ENCODE data around the gene RARA.

RARA gene

GRCh38 chr17:40343219-40344119 lies 34.5 kb downstream of the RARA start (continued):
- TF ChIP-seq ZXDB (tag by site-specific recombination; IDR thresholded peaks at IDR 0.05) (no peak), ZFP3 (tag by site-specific recombination; IDR thresholded peaks at IDR 0.05; ENCODE audit: low read depth) (no peak), ZNF677 (tag by site-specific recombination; IDR thresholded peaks at IDR 0.05) (no peak), ZNF112 (tag by site-specific recombination; IDR thresholded peaks at IDR 0.05) (no peak), ZIC2 (tag by site-specific recombination; IDR thresholded peaks at IDR 0.05) (peak; percentile 1; the same call in 1 of the 2 replicates), SP3 (tag by site-specific recombination; IDR thresholded peaks at IDR 0.05) (no peak), GLIS2 (tag by site-specific recombination; IDR thresholded peaks at IDR 0.05) (peak; percentile 24), ZNF211 (tag by site-specific recombination; IDR thresholded peaks at IDR 0.05; ENCODE audit: low read depth) (no peak), ZNF221 (tag by site-specific recombination; IDR thresholded peaks at IDR 0.05; ENCODE audit: borderline replicate concordance) (no peak), EGR2 (tag by site-specific recombination; IDR thresholded peaks at IDR 0.05; ENCODE audit: low read depth) (peak; percentile 20; the same call in 1 of the 2 replicates)
- TF ChIP-seq, protein P1, sequence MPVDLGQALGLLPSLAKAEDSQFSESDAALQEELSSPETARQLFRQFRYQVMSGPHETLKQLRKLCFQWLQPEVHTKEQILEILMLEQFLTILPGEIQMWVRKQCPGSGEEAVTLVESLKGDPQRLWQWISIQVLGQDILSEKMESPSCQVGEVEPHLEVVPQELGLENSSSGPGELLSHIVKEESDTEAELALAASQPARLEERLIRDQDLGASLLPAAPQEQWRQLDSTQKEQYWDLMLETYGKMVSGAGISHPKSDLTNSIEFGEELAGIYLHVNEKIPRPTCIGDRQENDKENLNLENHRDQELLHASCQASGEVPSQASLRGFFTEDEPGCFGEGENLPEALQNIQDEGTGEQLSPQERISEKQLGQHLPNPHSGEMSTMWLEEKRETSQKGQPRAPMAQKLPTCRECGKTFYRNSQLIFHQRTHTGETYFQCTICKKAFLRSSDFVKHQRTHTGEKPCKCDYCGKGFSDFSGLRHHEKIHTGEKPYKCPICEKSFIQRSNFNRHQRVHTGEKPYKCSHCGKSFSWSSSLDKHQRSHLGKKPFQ (tag by site-specific recombination; IDR thresholded peaks at IDR 0.05), result no peak
- TF ChIP-seq, protein P2, sequence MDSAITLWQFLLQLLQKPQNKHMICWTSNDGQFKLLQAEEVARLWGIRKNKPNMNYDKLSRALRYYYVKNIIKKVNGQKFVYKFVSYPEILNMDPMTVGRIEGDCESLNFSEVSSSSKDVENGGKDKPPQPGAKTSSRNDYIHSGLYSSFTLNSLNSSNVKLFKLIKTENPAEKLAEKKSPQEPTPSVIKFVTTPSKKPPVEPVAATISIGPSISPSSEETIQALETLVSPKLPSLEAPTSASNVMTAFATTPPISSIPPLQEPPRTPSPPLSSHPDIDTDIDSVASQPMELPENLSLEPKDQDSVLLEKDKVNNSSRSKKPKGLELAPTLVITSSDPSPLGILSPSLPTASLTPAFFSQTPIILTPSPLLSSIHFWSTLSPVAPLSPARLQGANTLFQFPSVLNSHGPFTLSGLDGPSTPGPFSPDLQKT (IDR thresholded peaks at IDR 0.05; ENCODE audit: borderline replicate concordance, low read depth, low read length), result no peak

GRCh38 chr17:40344421-40345160 lies 35.6 kb downstream of the RARA start:
- CTCF ChIA-PET, result interaction anchor here (0.6 to 5.3 kb wide), 9 partner anchors 9 to 191 kb away, joined by 3 to 67 read pairs (median 4); partner anchors contain the start of gene WIPF2
- peak overlapping the region; percentile 44 for H3K4me3 ChIP-seq (ENCODE audit: low read depth, low read length)

More at GRCh38 chr17:40344421-40345160, 35.6 kb downstream of the RARA start:
- Histone ChIP-seq H3K9me3 (ENCODE audit: control insufficient read depth, insufficient read depth, low read depth, low read length) (no peaks in the 10 kb centered on the region), H3K27ac (ENCODE audit: extremely low read depth, low read depth, low read length) (peak overlapping the region; percentile 28; the same call in 1 of the 2 replicates), H3K4me1 (ENCODE audit: control insufficient read depth, insufficient read depth, low read length) (peaks cover 28% of the 10 kb centered on the region), H3K36me3 (ENCODE audit: control insufficient read depth in 2 of 2, insufficient read depth in 1 of 2, low read length in 2 of 2) (peaks cover 0 to 17% of the 10 kb centered on the region in 2 experiments; a peak in 1 of 3 replicates)
- TF ChIP-seq GLIS2 (tag by site-specific recombination; IDR thresholded peaks at IDR 0.05) (peak; percentile 17; the same call in 1 of the 2 replicates), ZNF473 (tag by site-specific recombination; IDR thresholded peaks at IDR 0.05) (no peak), ZNF26 (tag by site-specific recombination; IDR thresholded peaks at IDR 0.05) (no peak), ZNF335 (tag by site-specific recombination; conservative IDR thresholded peaks at IDR 0.05) (peak; percentile 76), IKZF3 (tag by site-specific recombination; IDR thresholded peaks at IDR 0.05) (peak; percentile 10; the same call in 1 of the 2 replicates), ZNF692 (tag by site-specific recombination; IDR thresholded peaks at IDR 0.05) (no peak), RBAK (tag by site-specific recombination; IDR thresholded peaks at IDR 0.05) (no peak)
- TF ChIP-seq, protein P3, sequence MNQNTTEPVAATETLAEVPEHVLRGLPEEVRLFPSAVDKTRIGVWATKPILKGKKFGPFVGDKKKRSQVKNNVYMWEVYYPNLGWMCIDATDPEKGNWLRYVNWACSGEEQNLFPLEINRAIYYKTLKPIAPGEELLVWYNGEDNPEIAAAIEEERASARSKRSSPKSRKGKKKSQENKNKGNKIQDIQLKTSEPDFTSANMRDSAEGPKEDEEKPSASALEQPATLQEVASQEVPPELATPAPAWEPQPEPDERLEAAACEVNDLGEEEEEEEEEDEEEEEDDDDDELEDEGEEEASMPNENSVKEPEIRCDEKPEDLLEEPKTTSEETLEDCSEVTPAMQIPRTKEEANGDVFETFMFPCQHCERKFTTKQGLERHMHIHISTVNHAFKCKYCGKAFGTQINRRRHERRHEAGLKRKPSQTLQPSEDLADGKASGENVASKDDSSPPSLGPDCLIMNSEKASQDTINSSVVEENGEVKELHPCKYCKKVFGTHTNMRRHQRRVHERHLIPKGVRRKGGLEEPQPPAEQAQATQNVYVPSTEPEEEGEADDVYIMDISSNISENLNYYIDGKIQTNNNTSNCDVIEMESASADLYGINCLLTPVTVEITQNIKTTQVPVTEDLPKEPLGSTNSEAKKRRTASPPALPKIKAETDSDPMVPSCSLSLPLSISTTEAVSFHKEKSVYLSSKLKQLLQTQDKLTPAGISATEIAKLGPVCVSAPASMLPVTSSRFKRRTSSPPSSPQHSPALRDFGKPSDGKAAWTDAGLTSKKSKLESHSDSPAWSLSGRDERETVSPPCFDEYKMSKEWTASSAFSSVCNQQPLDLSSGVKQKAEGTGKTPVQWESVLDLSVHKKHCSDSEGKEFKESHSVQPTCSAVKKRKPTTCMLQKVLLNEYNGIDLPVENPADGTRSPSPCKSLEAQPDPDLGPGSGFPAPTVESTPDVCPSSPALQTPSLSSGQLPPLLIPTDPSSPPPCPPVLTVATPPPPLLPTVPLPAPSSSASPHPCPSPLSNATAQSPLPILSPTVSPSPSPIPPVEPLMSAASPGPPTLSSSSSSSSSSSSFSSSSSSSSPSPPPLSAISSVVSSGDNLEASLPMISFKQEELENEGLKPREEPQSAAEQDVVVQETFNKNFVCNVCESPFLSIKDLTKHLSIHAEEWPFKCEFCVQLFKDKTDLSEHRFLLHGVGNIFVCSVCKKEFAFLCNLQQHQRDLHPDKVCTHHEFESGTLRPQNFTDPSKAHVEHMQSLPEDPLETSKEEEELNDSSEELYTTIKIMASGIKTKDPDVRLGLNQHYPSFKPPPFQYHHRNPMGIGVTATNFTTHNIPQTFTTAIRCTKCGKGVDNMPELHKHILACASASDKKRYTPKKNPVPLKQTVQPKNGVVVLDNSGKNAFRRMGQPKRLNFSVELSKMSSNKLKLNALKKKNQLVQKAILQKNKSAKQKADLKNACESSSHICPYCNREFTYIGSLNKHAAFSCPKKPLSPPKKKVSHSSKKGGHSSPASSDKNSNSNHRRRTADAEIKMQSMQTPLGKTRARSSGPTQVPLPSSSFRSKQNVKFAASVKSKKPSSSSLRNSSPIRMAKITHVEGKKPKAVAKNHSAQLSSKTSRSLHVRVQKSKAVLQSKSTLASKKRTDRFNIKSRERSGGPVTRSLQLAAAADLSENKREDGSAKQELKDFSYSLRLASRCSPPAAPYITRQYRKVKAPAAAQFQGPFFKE (tag by site-specific recombination; IDR thresholded peaks at IDR 0.05; ENCODE audit: borderline replicate concordance), result no peak
- TF ChIP-seq, protein P4, sequence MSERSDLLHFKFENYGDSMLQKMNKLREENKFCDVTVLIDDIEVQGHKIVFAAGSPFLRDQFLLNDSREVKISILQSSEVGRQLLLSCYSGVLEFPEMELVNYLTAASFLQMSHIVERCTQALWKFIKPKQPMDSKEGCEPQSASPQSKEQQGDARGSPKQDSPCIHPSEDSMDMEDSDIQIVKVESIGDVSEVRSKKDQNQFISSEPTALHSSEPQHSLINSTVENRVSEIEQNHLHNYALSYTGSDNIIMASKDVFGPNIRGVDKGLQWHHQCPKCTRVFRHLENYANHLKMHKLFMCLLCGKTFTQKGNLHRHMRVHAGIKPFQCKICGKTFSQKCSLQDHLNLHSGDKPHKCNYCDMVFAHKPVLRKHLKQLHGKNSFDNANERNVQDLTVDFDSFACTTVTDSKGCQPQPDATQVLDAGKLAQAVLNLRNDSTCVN (tag by site-specific recombination; optimal IDR thresholded peaks at IDR 0.05), result no peak
- POLR2A ChIA-PET, result interaction anchor here (0.5 to 4.4 kb wide), 11 partner anchors 9 to 126 kb away, joined by 3 to 33 read pairs (median 5); partner anchors contain the start of genes GJD3, TOP2A and WIPF2
